ENCODE measurements around the gene SLC22A12.
"Not testable (repeated sequence)": the region's sequence is repeated elsewhere in the genome, so short reads cannot be mapped to it uniquely, and the experiment has no call there.

Gene SLC22A12

GRCh38 chr11:64583296-64584262 is 7.4 kb upstream of the SLC22A12 start:
- in situ Hi-C loops (cut with HindIII; ENCODE audit: low sequenced_read_pairs): loop anchor here (10.0 kb wide), 1 partner anchor 79 kb away; no protein-coding TSS in a partner anchor

DNA sequence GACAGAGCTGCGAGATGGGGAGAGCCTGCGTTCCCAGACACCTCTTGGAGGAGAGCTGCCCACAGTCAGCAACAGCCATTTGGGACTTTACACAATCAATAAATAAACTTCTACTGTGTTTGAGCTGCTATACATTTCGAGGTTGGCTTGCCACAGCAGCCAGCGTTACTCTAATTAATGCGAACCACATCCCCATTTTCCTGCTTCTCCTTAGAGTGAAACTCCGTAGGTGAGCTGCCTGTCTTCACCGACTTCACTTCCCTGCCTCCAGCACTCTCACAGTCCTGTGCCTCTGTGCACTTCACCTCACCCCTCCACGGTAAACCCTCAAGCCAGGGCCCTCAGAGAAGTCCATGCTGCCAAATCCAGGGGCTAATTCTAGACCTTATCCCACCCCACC is 5.9 kb upstream of the SLC22A12 start:
- in situ Hi-C loops (cut with HindIII; ENCODE audit: low sequenced_read_pairs): loop anchor here (10.0 kb wide), 1 partner anchor 80 kb away; no protein-coding TSS in a partner anchor

DNA sequence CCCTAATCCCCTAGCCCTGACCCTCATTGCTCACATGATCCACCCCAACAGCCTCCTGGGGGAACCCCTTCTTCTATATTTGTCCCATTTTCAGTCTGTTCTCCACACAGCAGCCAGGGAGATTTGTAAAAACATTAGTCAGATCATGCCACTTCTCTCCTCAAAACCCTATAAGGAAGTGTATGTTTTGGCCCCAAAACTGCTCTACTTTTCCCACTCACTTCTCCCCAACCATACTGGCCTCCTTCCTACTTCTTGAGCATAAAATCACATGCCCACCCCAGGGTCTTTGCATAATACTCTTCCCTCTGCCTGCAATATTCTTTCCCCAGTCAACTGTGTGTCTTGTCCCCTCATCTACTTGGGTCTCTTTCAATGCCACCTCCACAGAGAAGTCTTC is 4.7 kb upstream of the SLC22A12 start:
- in situ Hi-C loops (cut with HindIII; ENCODE audit: low sequenced_read_pairs): loop anchor here (10.0 kb wide), 1 partner anchor 82 kb away; no protein-coding TSS in a partner anchor

DNA sequence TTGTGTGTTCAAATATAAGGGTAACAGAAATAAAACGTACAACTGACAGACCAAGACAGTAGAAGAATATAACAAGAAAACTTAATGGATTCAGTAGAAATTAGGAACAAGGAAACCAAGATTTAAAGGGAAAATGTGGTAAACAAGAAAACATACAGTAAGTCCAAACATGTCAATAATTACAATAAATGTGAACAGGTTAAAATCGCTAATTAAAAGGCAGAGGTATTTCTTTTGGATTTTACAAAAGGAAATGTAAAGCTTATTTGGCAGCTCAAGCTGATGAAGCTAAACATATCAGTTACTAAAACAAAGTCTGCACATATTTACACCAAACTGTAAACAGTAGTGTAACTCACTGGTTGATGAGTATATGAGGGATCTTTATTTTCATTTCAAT is 2.3 kb upstream of the SLC22A12 start:
- in situ Hi-C loops (cut with HindIII; ENCODE audit: low sequenced_read_pairs): loop anchor here (10.0 kb wide), 1 partner anchor 84 kb away; no protein-coding TSS in a partner anchor

DNA sequence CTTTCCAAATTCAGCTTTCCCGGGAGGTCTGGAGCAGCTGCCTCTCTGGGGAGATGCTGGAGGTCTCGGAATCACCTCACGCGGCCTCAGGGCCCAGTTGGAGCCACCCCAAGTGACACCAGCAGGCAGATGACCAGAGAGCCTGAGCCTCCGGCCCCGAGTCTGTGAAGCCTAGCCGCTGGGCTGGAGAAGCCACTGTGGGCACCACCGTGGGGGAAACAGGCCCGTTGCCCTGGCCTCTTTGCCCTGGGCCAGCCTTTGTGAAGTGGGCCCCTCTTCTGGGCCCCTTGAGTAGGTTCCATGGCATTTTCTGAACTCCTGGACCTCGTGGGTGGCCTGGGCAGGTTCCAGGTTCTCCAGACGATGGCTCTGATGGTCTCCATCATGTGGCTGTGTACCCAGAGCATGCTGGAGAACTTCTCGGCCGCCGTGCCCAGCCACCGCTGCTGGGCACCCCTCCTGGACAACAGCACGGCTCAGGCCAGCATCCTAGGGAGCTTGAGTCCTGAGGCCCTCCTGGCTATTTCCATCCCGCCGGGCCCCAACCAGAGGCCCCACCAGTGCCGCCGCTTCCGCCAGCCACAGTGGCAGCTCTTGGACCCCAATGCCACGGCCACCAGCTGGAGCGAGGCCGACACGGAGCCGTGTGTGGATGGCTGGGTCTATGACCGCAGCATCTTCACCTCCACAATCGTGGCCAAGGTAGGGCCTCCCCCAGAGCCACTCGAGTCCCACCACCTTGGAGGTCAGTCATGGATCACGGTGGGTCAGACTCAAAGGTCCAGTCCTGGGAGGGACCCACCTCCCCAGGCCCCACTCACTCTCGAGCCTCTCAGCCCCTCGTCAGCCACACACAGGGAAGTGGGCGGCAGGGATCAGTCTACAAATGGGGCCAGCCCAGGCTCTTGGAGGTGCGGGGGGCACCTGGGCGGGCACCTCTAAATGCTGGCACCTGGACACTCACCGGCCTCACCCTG is 525 bp downstream of the SLC22A12 start:
- in situ Hi-C loops (cut with HindIII; ENCODE audit: low sequenced_read_pairs): no loop called here

- in situ Hi-C loops (cut with HindIII; ENCODE audit: low sequenced_read_pairs): no loop called here
These were observed 1.2 kb downstream of the SLC22A12 start for GRCh38 chr11:64592234-64592615.

- in situ Hi-C loops (cut with HindIII; ENCODE audit: low sequenced_read_pairs): no loop called here
These were observed 1.6 kb downstream of the SLC22A12 start for GRCh38 chr11:64592656-64593055.

DNA sequence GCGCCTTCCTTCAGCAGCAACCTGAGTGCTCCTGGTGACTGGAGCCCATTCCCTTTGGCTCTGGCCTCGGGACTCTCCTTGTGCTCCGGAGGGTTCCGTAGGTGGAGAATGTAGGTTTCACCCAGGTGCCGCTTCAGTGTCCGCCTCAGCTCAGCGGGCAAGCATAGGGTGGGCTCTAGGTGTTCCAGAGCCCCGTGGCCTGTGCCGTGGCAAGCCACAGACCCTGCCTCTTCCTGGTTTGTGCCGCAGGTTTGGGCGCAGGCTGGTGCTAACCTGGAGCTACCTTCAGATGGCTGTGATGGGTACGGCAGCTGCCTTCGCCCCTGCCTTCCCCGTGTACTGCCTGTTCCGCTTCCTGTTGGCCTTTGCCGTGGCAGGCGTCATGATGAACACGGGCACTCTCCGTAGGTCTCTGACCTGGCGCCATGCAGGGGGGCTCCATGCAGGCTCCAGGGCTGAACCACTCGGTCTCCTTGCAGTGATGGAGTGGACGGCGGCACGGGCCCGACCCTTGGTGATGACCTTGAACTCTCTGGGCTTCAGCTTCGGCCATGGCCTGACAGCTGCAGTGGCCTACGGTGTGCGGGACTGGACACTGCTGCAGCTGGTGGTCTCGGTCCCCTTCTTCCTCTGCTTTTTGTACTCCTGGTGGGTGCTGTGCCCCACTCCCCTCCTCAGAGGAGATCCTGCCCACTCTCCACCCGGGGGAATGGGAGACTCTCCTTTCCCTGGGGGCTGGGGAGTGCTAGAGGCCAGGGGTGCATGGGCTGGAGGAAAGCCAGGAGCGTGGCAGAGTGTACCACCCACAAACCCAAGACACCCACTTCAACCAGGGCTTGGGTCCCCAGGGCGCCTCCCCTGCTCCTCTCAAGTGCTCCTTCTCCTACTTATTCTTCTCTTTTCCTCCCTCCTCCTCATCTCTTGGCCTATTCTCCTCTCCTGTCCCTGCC is 2.4 kb downstream of the SLC22A12 start:
- in situ Hi-C loops (cut with HindIII; ENCODE audit: low sequenced_read_pairs): no loop called here

DNA sequence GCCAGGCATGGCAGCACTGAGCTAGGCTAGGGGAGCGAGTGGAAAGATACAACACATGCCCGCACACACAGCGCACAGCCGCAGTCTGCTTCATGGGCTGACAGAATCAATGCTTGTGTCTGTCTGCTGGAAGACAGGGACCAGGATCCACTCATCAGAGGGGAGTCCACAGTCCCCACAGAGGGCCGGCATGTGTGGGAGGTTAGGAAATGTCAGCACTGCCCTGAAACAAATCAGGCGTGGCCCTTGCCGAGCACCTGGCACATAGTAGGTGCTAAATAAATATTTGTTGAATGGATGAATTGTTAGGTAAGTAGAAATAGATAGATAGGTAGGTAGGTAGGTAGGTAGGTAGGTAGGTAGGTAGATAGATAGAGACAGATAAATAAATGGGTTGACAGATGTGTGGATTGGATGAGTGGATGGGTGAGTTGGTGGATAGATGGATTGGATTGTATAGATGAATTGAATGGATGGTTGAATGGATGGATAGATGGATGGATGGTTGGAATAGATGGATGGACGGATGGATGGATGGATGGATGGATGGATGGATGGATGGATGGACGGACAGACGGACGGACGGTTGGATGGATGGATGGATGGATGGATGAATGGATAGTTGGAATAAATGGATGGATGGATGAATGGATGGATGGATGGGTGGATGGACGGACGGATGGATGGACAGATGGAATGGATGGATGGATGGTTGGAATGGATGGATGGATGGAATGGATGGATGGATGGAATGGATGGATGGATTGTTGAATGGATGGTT is 3.3 kb downstream of the SLC22A12 start:
- in situ Hi-C loops (cut with HindIII; ENCODE audit: low sequenced_read_pairs): no loop called here

GRCh38 chr11:64595922-64596321 is 4.9 kb downstream of the SLC22A12 start:
- in situ Hi-C loops (cut with HindIII; ENCODE audit: low sequenced_read_pairs): not testable (repeated sequence)

- in situ Hi-C loops (cut with HindIII; ENCODE audit: low sequenced_read_pairs): no loop called here
These were observed 6.7 kb downstream of the SLC22A12 start for GRCh38 chr11:64597671-64598101.

DNA sequence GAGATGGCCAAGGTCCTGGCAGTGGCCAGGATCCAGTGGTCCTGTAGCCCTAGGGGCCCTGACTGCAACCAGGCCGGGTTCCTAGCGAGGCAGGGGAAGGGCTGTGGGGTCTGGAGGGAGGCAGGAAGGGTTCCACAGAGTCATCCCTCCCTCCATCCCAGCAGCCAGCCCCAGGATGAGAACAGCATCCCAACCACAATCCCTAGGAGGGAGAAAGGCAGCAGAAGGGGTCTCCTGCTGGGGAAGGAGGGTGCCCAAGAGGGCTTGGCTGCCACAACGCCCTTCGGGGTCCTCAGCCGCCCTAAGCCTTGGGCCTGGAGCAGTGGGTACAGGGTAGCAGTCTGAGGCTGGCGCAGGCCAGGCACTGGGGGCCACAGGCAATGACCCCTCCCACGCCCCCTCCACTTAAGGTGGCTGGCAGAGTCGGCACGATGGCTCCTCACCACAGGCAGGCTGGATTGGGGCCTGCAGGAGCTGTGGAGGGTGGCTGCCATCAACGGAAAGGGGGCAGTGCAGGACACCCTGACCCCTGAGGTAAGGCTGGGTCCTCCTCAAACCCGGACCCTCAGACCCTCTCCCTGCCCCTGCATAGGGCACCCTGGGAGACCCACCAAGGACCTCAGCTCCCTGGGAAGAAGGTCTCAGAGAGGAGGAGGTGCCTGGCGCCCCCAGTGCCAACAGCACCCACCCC is 7.2 kb downstream of the SLC22A12 start:
- in situ Hi-C loops (cut with HindIII; ENCODE audit: low sequenced_read_pairs): no loop called here

DNA sequence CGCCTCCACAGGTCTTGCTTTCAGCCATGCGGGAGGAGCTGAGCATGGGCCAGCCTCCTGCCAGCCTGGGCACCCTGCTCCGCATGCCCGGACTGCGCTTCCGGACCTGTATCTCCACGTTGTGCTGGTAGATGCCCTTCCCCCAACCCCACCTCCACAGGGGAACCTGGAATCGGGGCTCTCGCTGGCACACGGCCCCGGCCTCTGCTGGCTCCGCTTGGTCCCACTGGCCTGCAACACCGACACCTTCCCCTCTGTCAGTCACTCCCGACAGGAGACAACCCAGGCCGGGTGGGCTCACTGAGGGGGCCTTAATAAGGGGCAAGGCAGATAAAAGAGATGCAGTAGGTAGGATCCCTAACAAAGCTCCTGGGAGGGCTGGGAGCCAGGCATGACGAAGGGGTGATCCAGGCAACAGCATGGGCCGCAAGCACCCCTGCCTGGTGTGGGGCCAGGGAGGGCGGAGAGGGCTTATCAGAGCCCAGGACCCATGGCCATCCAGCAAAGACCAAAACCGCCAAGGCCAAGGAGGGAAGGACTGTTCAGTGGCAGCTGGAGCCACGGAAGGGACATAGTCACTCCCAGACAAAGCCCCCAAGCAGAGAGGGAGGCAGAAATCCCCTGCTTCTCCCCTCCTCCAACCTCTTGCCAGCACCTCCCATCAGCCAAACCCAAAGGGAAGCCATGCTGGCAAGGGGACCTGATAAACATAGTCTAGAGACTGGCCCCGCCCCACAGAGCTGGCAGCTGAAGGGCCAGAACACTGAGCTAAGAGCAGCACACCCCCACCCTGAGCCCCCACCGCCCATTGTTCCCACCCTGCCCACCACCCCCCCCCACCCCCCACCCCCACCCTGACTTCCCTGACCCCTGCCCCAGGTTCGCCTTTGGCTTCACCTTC is 8.0 kb downstream of the SLC22A12 start:
- in situ Hi-C loops (cut with HindIII; ENCODE audit: low sequenced_read_pairs): no loop called here

DNA sequence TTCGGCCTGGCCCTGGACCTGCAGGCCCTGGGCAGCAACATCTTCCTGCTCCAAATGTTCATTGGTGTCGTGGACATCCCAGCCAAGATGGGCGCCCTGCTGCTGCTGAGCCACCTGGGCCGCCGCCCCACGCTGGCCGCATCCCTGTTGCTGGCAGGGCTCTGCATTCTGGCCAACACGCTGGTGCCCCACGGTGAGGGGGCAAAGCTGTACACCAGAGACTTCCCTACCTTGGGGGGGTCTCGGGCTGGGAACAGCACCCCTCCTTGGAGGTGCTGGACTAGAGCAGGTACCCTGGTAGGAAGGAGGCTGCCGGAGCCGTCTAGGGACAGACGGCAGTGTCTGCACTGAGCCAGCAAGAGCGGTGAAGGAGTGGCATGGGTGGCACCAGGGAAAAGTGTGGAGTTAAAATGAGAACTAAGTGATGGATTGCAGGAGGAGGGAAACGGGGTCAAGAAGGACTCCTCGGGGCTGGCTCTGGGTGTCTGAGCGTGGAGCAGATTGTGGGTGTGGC is 8.7 kb downstream of the SLC22A12 start:
- in situ Hi-C loops (cut with HindIII; ENCODE audit: low sequenced_read_pairs): no loop called here

DNA sequence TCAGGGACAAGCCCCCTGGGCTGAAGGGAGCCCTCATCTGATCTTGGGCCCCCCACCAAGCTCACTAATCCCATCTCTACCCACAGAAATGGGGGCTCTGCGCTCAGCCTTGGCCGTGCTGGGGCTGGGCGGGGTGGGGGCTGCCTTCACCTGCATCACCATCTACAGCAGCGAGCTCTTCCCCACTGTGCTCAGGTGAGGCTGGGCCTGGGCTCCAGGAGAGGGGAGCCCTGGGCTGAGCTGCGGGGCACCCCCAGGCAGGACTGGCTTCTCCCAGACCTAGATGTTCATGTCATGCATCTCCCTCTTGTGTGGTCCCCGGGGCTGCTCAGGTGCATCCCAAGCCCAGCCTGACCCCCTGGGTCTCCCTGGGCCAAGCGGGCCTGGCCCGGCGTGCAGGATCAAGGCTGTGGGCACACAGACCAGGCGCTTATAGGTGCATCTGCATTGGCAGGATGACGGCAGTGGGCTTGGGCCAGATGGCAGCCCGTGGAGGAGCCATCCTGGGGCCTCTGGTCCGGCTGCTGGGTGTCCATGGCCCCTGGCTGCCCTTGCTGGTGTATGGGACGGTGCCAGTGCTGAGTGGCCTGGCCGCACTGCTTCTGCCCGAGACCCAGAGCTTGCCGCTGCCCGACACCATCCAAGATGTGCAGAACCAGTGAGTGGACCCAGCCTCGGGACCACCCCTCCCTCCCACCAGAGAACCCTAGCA is 9.4 kb downstream of the SLC22A12 start:
- in situ Hi-C loops (cut with HindIII; ENCODE audit: low sequenced_read_pairs): no loop called here

- in situ Hi-C loops (cut with HindIII; ENCODE audit: low sequenced_read_pairs): no loop called here
These were observed 10.8 kb downstream of the SLC22A12 start for GRCh38 chr11:64601605-64602465.
